SHP77 (cell line): ENCODE measurements around the gene SLIT3.

Experiments
- DNase-seq, 2 experiments: peaks; one replicate each; lab custom pipeline; 2025; lab: John Stamatoyannopoulos, UW

Gene SLIT3

GRCh38 chr5:168887931-168888330 lies 413.0 kb downstream of the SLIT3 start:
- DNase-seq: no peak

- DNase-seq: no peak
These were observed 414.8 kb downstream of the SLIT3 start for GRCh38 chr5:168886157-168886556.

- no peak for DNase-seq
These were observed 415.4 kb downstream of the SLIT3 start for GRCh38 chr5:168885324-168886120.

GRCh38 chr5:168883991-168884390 lies 416.9 kb downstream of the SLIT3 start:
- DNase-seq: no peak

- no peak for DNase-seq
These were observed 417.6 kb downstream of the SLIT3 start for GRCh38 chr5:168883281-168883741.

- no peak for DNase-seq
These were observed 418.7 kb downstream of the SLIT3 start for GRCh38 chr5:168882283-168882682.

GRCh38 chr5:168881427-168882149 lies 419.4 kb downstream of the SLIT3 start:
- DNase-seq: no peak

GRCh38 chr5:168879929-168880328 lies 421.0 kb downstream of the SLIT3 start:
- DNase-seq: no peak

GRCh38 chr5:168879331-168879730 lies 421.6 kb downstream of the SLIT3 start:
- DNase-seq: no peak

GRCh38 chr5:168878135-168878745 lies 422.7 kb downstream of the SLIT3 start:
- DNase-seq: no peak

GRCh38 chr5:168877132-168877892 lies 423.6 kb downstream of the SLIT3 start:
- DNase-seq: peak; percentile 64 to 78

GRCh38 chr5:168876419-168876818 lies 424.5 kb downstream of the SLIT3 start:
- no peak for DNase-seq

GRCh38 chr5:168875832-168876231 lies 425.1 kb downstream of the SLIT3 start:
- no peak for DNase-seq

GRCh38 chr5:168874713-168875380 lies 426.1 kb downstream of the SLIT3 start:
- no peak for DNase-seq

GRCh38 chr5:168872246-168872645 lies 428.7 kb downstream of the SLIT3 start:
- DNase-seq: no peak

- no peak for DNase-seq
These were observed 430.0 kb downstream of the SLIT3 start for GRCh38 chr5:168870910-168871309.

GRCh38 chr5:168869615-168870227 lies 431.2 kb downstream of the SLIT3 start:
- no peak for DNase-seq

- no peak for DNase-seq
These were observed 433.7 kb downstream of the SLIT3 start for GRCh38 chr5:168867241-168867640.

- DNase-seq: no peak
These were observed 435.0 kb downstream of the SLIT3 start for GRCh38 chr5:168865968-168866367.

GRCh38 chr5:168863021-168863420 lies 437.9 kb downstream of the SLIT3 start:
- no peak for DNase-seq

- DNase-seq: no peak
These were observed 440.4 kb downstream of the SLIT3 start for GRCh38 chr5:168860503-168860902.
